CD14-positive monocyte (primary cell): ENCODE results near the gene WDR20. TPM values are rescaled to one million over a fixed set of nuclear protein-coding genes. Genes with fewer than 3 reads are reported as not detected.
"Not testable (repeated sequence)": the region's sequence is repeated elsewhere in the genome, so short reads cannot be mapped to it uniquely, and the experiment has no call there.

Experiments
- DNase-seq, 3 donors: peaks; one replicate each; pipeline ENCODE4 v3.0.0-alpha.2; 2011 to 2022
- H2AFZ ChIP-seq: 2 replicates; pipeline ENCODE4 v1.6.0; 2012; ENCODE audit warnings: mild to moderate bottlenecking, low read depth, low read length, inconsistent platforms; ENCODE audit not compliant: insufficient read depth, poor library complexity, severe bottlenecking
- H3K27ac ChIP-seq, 2 donors: 1 replicate in 1 of 2; 2 replicates in 1 of 2; pipeline ENCODE4 v1.5.1; 2012 to 2013; ENCODE audit warnings: low read length in 2 of 2, control low read depth in 1 of 2, inconsistent platforms in 1 of 2, low read depth in 1 of 2, mild to moderate bottlenecking in 1 of 2
- H3K27me3 ChIP-seq, 2 donors: one replicate each; pipeline versions ENCODE4 v1.6.0 to v1.6.1; 2011 to 2013; ENCODE audit warnings: low read length in 2 of 2; ENCODE audit not compliant: control insufficient read depth in 2 of 2, insufficient read depth in 2 of 2
- H3K36me3 ChIP-seq, 2 donors: replicated peaks in 1 of 2; 1 replicate in 1 of 2; 2 replicates in 1 of 2; pipeline versions ENCODE4 v1.5.1 to v1.6.1; 2012 to 2013; ENCODE audit warnings: low read length in 2 of 2, control low read depth in 1 of 2, inconsistent platforms in 1 of 2, mild to moderate bottlenecking in 1 of 2; ENCODE audit not compliant: insufficient read depth in 2 of 2, control insufficient read depth in 1 of 2
- H3K4me1 ChIP-seq, 2 donors: 1 replicate in 1 of 2; 2 replicates in 1 of 2; pipeline versions ENCODE4 v1.5.1 to v1.6.1; 2012 to 2013; ENCODE audit warnings: low read length in 2 of 2, control low read depth in 1 of 2, inconsistent platforms in 1 of 2, mild to moderate bottlenecking in 1 of 2, moderate library complexity in 1 of 2; ENCODE audit not compliant: insufficient read depth in 2 of 2, control insufficient read depth in 1 of 2
- H3K4me2 ChIP-seq: replicated peaks from 2 replicates; pipeline ENCODE3; 2012; ENCODE audit warnings: low read length, moderate library complexity, mild to moderate bottlenecking; ENCODE audit not compliant: poor library complexity, severe bottlenecking; ENCODE audit errors: extremely low read depth
- H3K4me3 ChIP-seq, 3 experiments: fragments of 200-600 bp in 1 of 3; sonication (generic) in 1 of 3; replicated peaks in 1 of 3; 1 replicate in 2 of 3; 2 replicates in 1 of 3; pipeline ENCODE4 v1.5.1; 2011 to 2013; ENCODE audit warnings: low read length in 3 of 3, mild to moderate bottlenecking in 3 of 3, control low read depth in 2 of 3, low read depth in 2 of 3, inconsistent platforms in 1 of 3, moderate library complexity in 1 of 3
- H3K79me2 ChIP-seq: 2 replicates; pipeline ENCODE4 v1.6.0; 2012; ENCODE audit warnings: mild to moderate bottlenecking, control low read depth, inconsistent platforms, low read length, moderate library complexity; ENCODE audit not compliant: insufficient read depth
- H3K9ac ChIP-seq: 2 replicates; pipeline ENCODE4 v1.6.0; 2017; ENCODE audit warnings: low read length, mild to moderate bottlenecking; ENCODE audit not compliant: insufficient read depth, poor library complexity, severe bottlenecking
- H3K9me3 ChIP-seq, 2 donors: replicated peaks in 1 of 2; 1 replicate in 1 of 2; 2 replicates in 1 of 2; pipeline versions ENCODE4 v1.5.1 to v1.6.1; 2012 to 2013; ENCODE audit warnings: low read length in 2 of 2, control low read depth in 1 of 2; ENCODE audit not compliant: control insufficient read depth in 1 of 2, insufficient read depth in 1 of 2
- H4K20me1 ChIP-seq: 2 replicates; pipeline ENCODE4 v1.6.0; 2012; ENCODE audit warnings: mild to moderate bottlenecking, low read length, control low read depth, moderate library complexity; ENCODE audit not compliant: insufficient read depth
- H3K27ac Mint-ChIP-seq, 7 donors: one replicate each; pipeline ENCODE4 v1.8.0; 2020; ENCODE audit warnings: mild to moderate bottlenecking in 7 of 7, mixed read lengths in 7 of 7, moderate library complexity in 6 of 7, inconsistent platforms in 2 of 7
- H3K27me3 Mint-ChIP-seq, 3 donors: one replicate each; pipeline ENCODE4 v1.8.0; 2021 to 2022; ENCODE audit warnings: low read depth in 3 of 3, mild to moderate bottlenecking in 3 of 3, mixed read lengths in 3 of 3, moderate library complexity in 3 of 3, inconsistent platforms in 1 of 3
- H3K36me3 Mint-ChIP-seq, 2 donors: one replicate each; pipeline ENCODE4 v1.8.0; 2020; ENCODE audit warnings: mixed read lengths in 2 of 2, inconsistent platforms in 1 of 2, mild to moderate bottlenecking in 1 of 2
- H3K4me1 Mint-ChIP-seq: one replicate; pipeline ENCODE4 v1.8.0; 2020; ENCODE audit warnings: mild to moderate bottlenecking, mixed read lengths
- H3K4me3 Mint-ChIP-seq, 2 donors: one replicate each; pipeline ENCODE4 v1.8.0; 2020; ENCODE audit warnings: mild to moderate bottlenecking in 2 of 2, mixed read lengths in 2 of 2, moderate library complexity in 1 of 2
- H3K9me3 Mint-ChIP-seq, 7 donors: one replicate each; pipeline ENCODE4 v1.8.0; 2020 to 2022; ENCODE audit warnings: mixed read lengths in 7 of 7, mild to moderate bottlenecking in 6 of 7, moderate library complexity in 6 of 7, inconsistent platforms in 2 of 7
- CTCF ChIP-seq: fragments of 200-600 bp; IDR thresholded peaks from one replicate; pipeline ENCODE4 v1.8.0; 2022; ENCODE audit warnings: antibody characterized with exemption, mild to moderate bottlenecking
- WGBS: methylation state at CpG from one replicate; pipeline ENCODE4 v1.1.5; 2013; ENCODE audit warnings: missing lambda C conversion rate; ENCODE audit not compliant: insufficient coverage; 5-methylcytosine and 5-hydroxymethylcytosine counted together
- intact Hi-C, 2 donors: fragments of 100-400 bp; cut with micrococcal nuclease; formaldehyde crosslinking; loops; one replicate each; pipeline versions ENCODE4 v1.15.0 to v1.15.1; 2023
- polyA plus RNA-seq, 3 donors: library from polyadenylated mRNA; depleted of rRNA in 1 of 3; unstranded in 2 of 3; stranded (reverse) in 1 of 3; fragments of 300-500 nt in 2 of 3; fragments of >200 nt in 1 of 3; fragmentation: Illumina TruSeq in 2 of 3; gene quantifications; 1 replicate in 2 of 3; 2 replicates in 1 of 3; pipeline ENCODE4 v1.2.3, GENCODE V29; 2012 to 2021

The WDR20 gene
- polyA plus RNA-seq, 3 donors = 7.4 to 13.3 (median 9.0) TPM

GRCh38 chr14:102172721-102173120, 33.0 kb downstream of the WDR20 start:
- H3K4me2 ChIP-seq, H3K27ac ChIP-seq, H3K4me1 Mint-ChIP-seq, H3K9me3 Mint-ChIP-seq, DNase-seq, H3K36me3 ChIP-seq, H3K27ac Mint-ChIP-seq, H3K27me3 Mint-ChIP-seq, H3K4me1 ChIP-seq, H3K4me3 ChIP-seq, H3K9me3 ChIP-seq, intact Hi-C loops, H3K4me3 Mint-ChIP-seq, H2AFZ ChIP-seq, H3K9ac ChIP-seq, H3K27me3 ChIP-seq: not testable (repeated sequence)
- no CpG with 5 or more reads among the region's 31 CpGs for WGBS
- Histone ChIP-seq H4K20me1 (peaks cover 69% of the 10 kb centered on the region), H3K79me2 (peaks cover 58% of the 10 kb centered on the region)
- peaks cover 14 to 19% of the 10 kb centered on the region in 2 donors for H3K36me3 Mint-ChIP-seq

- Mint-ChIP-seq H3K27me3 (no peaks in the 10 kb centered on the region), H3K4me1 (no peaks in the 10 kb centered on the region), H3K9me3 (no peaks in the 10 kb centered on the region), H3K27ac (no peak overlapping the region), H3K36me3 (peaks cover 13 to 16% of the 10 kb centered on the region in 2 donors), H3K4me3 (no peak overlapping the region)
- H3K36me3 ChIP-seq = peaks cover 7 to 16% of the 10 kb centered on the region in 2 donors
- H3K4me1 ChIP-seq = no peaks in the 10 kb centered on the region
- no peaks in the 10 kb centered on the region for H3K27me3 ChIP-seq
- H3K79me2 ChIP-seq = peaks cover 61% of the 10 kb centered on the region
- no peak for DNase-seq
- WGBS = 94% methylated on average over 4 of the region's 4 CpGs
- no peak overlapping the region for H3K27ac ChIP-seq
- no peak for TF ChIP-seq CTCF
- H4K20me1 ChIP-seq = peaks cover 75% of the 10 kb centered on the region
- no peak overlapping the region for H3K4me3 ChIP-seq
- intact Hi-C loops = no loop called here
- no peaks in the 10 kb centered on the region for H3K9me3 ChIP-seq
- no peak overlapping the region for H2AFZ ChIP-seq
- H3K9ac ChIP-seq = no peak overlapping the region
- H3K4me2 ChIP-seq = no peak overlapping the region
These were observed 37.5 kb downstream of the WDR20 start for GRCh38 chr14:102177161-102177560.
